PC-9 (cell line): Measurements from ENCODE around the gene TEDC2. TPM values are rescaled to one million over a fixed set of nuclear protein-coding genes. Genes with fewer than 3 reads are reported as not detected.
A peak's percentile ranks its signal among the peaks of the same experiment; 100 is the strongest.

ENCODE experiments used
- BruUV-seq: library from RNA; stranded (reverse); fragments of 400-500 nt; replicated peaks from 2 replicates; lab custom pipeline; 2021; lab: Mats Ljungman, UMichigan
- CTCF ChIA-PET: fragments of 300-600 bp; sonication (Branson Sonifier 250); formaldehyde crosslinking; loops from one replicate; lab custom pipeline; 2022; ENCODE audit warnings: antibody characterized with exemption; lab: Charles Lee
- POLR2A ChIA-PET: fragments of 300-600 bp; sonication (Branson Sonifier 250); formaldehyde crosslinking; loops from one replicate; lab custom pipeline; 2022; ENCODE audit warnings: antibody characterized with exemption; ENCODE audit not compliant: unreplicated experiment; lab: Charles Lee
- DNase-seq, 2 experiments: peaks; one replicate each; pipeline versions ENCODE4 v3.0.0 to v3.0.0-alpha.2; 2015 to 2022; ENCODE audit warnings: mixed read lengths in 1 of 2
- H2AFZ ChIP-seq: fragments of 200-600 bp; sonication (generic); 2 replicates; pipeline ENCODE4 v1.8.1; 2017; ENCODE audit warnings: antibody characterized with exemption
- H3F3A ChIP-seq: fragments of 200-600 bp; sonication (generic); 2 replicates; pipeline ENCODE4 v1.8.1; 2017; ENCODE audit warnings: antibody characterized with exemption, mild to moderate bottlenecking, low read depth; ENCODE audit not compliant: insufficient read depth
- H3K27ac ChIP-seq: fragments of 200-600 bp; sonication (generic); 2 replicates; pipeline ENCODE4 v1.6.1; 2016; ENCODE audit warnings: mixed run types
- H3K27me3 ChIP-seq: fragments of 200-600 bp; sonication (generic); 2 replicates; pipeline ENCODE4 v1.6.1; 2016; ENCODE audit warnings: low read depth, mixed run types; ENCODE audit not compliant: insufficient read depth
- H3K36me3 ChIP-seq: fragments of 200-600 bp; sonication (generic); 2 replicates; pipeline ENCODE4 v1.6.1; 2016; ENCODE audit warnings: low read depth, mixed run types
- H3K4me1 ChIP-seq: fragments of 200-600 bp; sonication (generic); replicated peaks from 2 replicates; pipeline ENCODE4 v1.6.1; 2016; ENCODE audit warnings: mixed run types; ENCODE audit not compliant: insufficient read depth
- H3K4me2 ChIP-seq: fragments of 200-600 bp; sonication (generic); 2 replicates; pipeline ENCODE4 v1.6.1; 2017; ENCODE audit warnings: mixed run types
- H3K4me3 ChIP-seq: fragments of 200-600 bp; sonication (generic); 2 replicates; pipeline ENCODE4 v1.6.1; 2016; ENCODE audit warnings: mixed run types
- H3K79me2 ChIP-seq: fragments of 200-600 bp; sonication (generic); 2 replicates; pipeline ENCODE4 v1.6.1; 2017; ENCODE audit warnings: low read depth, mixed run types
- H3K9me2 ChIP-seq: fragments of 200-600 bp; sonication (generic); 2 replicates; pipeline ENCODE4 v1.8.1; 2017; ENCODE audit warnings: mild to moderate bottlenecking; ENCODE audit not compliant: insufficient read depth
- H3K9me3 ChIP-seq: fragments of 200-600 bp; sonication (generic); 2 replicates; pipeline ENCODE4 v1.8.1; 2016; ENCODE audit warnings: low read depth; ENCODE audit not compliant: insufficient read depth
- H4K20me1 ChIP-seq: fragments of 200-600 bp; sonication (generic); 2 replicates; pipeline ENCODE4 v1.8.1; 2017; ENCODE audit not compliant: insufficient read depth
- CTCF ChIP-seq: fragments of 200-600 bp; sonication (generic); conservative IDR thresholded peaks from 2 replicates; pipeline ENCODE4 v1.6.1; 2017; ENCODE audit warnings: mixed run types, antibody characterized with exemption, mild to moderate bottlenecking, moderate library complexity
- EZH2 ChIP-seq: fragments of 200-600 bp; sonication (generic); IDR thresholded peaks from 2 replicates; pipeline ENCODE4 v1.8.0; 2017; ENCODE audit warnings: antibody characterized with exemption, low read depth
- intact Hi-C: fragments of 100-400 bp; cut with micrococcal nuclease; formaldehyde crosslinking; loops from one replicate; pipeline ENCODE4 v1.10.0; 2022; ENCODE audit not compliant: unreplicated experiment
- total RNA-seq: library from RNA; stranded (reverse); gene quantifications from 2 replicates; pipeline ENCODE4 v1.2.3, GENCODE V29; 2021

The TEDC2 gene
- total RNA-seq, 1 experiment from 2014 or later: 26.3 TPM

- H3F3A ChIP-seq: peaks cover 20% of the 10 kb centered on the region; the same call in 1 of the 2 replicates
- H4K20me1 ChIP-seq: no peaks in the 10 kb centered on the region; the same call in 1 of the 2 replicates
- no peaks in the 10 kb centered on the region for H3K9me2 ChIP-seq
- H3K79me2 ChIP-seq: peaks cover 38% of the 10 kb centered on the region
- H3K4me2 ChIP-seq: peak overlapping the region; percentile 82
- H3K4me1 ChIP-seq: peaks cover 40% of the 10 kb centered on the region
- BruUV-seq: TSS peak; percentile 80
- H3K9me3 ChIP-seq: no peaks in the 10 kb centered on the region
- no peaks in the 10 kb centered on the region; the same call in 1 of the 2 replicates for H3K36me3 ChIP-seq
- peak in 1 of 2 experiments; percentile 63 for DNase-seq
- ChIA-PET POLR2A (interaction anchor here (0.6 kb wide), 1 partner anchor 177 kb away, joined by 3 read pairs; the partner anchor contains the start of gene ECI1), CTCF (interaction anchor here (0.7 kb wide), 1 partner anchor 81 kb away, joined by 5 read pairs; no protein-coding TSS in a partner anchor)
- H3K27me3 ChIP-seq: no peaks in the 10 kb centered on the region
- peak overlapping the region; percentile 99 for H3K4me3 ChIP-seq
- peak overlapping the region; percentile 90 for H2AFZ ChIP-seq
- intact Hi-C loops: loop anchor here (2.0 to 5.0 kb wide), 3 partner anchors 74 to 159 kb away; partner anchors contain the start of genes ABCA3 and RNPS1
- H3K27ac ChIP-seq: no peak overlapping the region
- TF ChIP-seq CTCF (peak; percentile 49; the same call in 1 of the 2 replicates), EZH2 (no peak)
Measured at GRCh38 chr16:2428051-2428783, 31.7 kb upstream of the TEDC2 start.

GRCh38 chr16:2428784-2429033, 31.2 kb upstream of the TEDC2 start:
- Histone ChIP-seq H3K27ac (no peak overlapping the region), H3K4me1 (peaks cover 40% of the 10 kb centered on the region), H3K4me2 (peak overlapping the region; percentile 82), H3K4me3 (peak overlapping the region; percentile 99), H4K20me1 (no peaks in the 10 kb centered on the region; the same call in 1 of the 2 replicates), H3K36me3 (no peaks in the 10 kb centered on the region; the same call in 1 of the 2 replicates), H3K27me3 (no peaks in the 10 kb centered on the region), H3F3A (peaks cover 20% of the 10 kb centered on the region; the same call in 1 of the 2 replicates), H3K9me3 (no peaks in the 10 kb centered on the region), H3K79me2 (peaks cover 40% of the 10 kb centered on the region), H2AFZ (peak overlapping the region; percentile 90), H3K9me2 (no peaks in the 10 kb centered on the region)
- no TSS peak for BruUV-seq
- TF ChIP-seq CTCF (peak; percentile 27; the same call in 1 of the 2 replicates), EZH2 (no peak)
- ChIA-PET POLR2A (no interaction called here), CTCF (interaction anchor here (0.7 kb wide), 1 partner anchor 80 kb away, joined by 5 read pairs; no protein-coding TSS in a partner anchor)
- intact Hi-C loops: loop anchor here (2.0 to 5.0 kb wide), 3 partner anchors 74 to 160 kb away; partner anchors contain the start of genes ABCA3 and RNPS1
- DNase-seq: no peak

GRCh38 chr16:2429034-2429770, 30.7 kb upstream of the TEDC2 start, which contains the start of gene CCNF:
Gene CCNF (plus strand): TSS chr16:2429447. CDS start chr16:2429482, 35 bp downstream.
- peaks cover 40% of the 10 kb centered on the region for H3K4me1 ChIP-seq
- BruUV-seq: no TSS peak
- H3K27me3 ChIP-seq: no peaks in the 10 kb centered on the region
- no peaks in the 10 kb centered on the region; the same call in 1 of the 2 replicates for H3K36me3 ChIP-seq
- TF ChIP-seq CTCF (no peak), EZH2 (no peak)
- peaks cover 40% of the 10 kb centered on the region for H3K79me2 ChIP-seq
- POLR2A ChIA-PET: interaction anchor here (0.6 kb wide), 1 partner anchor 177 kb away, joined by 3 read pairs; no protein-coding TSS in a partner anchor
- H3K9me3 ChIP-seq: no peaks in the 10 kb centered on the region
- peak within 1 kb of the TSS; percentile 87 for H3K4me2 ChIP-seq
- CTCF ChIA-PET: interaction anchor here (0.6 to 0.9 kb wide), 3 partner anchors 29 to 288 kb away, joined by 3 read pairs; no protein-coding TSS in a partner anchor
- intact Hi-C loops: loop anchor here (2.0 to 5.0 kb wide), 3 partner anchors 73 to 160 kb away; partner anchors contain the start of genes ABCA3 and RNPS1
- no peak within 1 kb of the TSS for H3K27ac ChIP-seq
- H3K9me2 ChIP-seq: no peaks in the 10 kb centered on the region
- DNase-seq: peak; percentile 80 to 98
- peaks cover 20% of the 10 kb centered on the region; the same call in 1 of the 2 replicates for H3F3A ChIP-seq
- H3K4me3 ChIP-seq: peak within 1 kb of the TSS; percentile 99
- H4K20me1 ChIP-seq: no peaks in the 10 kb centered on the region; the same call in 1 of the 2 replicates
- peak within 1 kb of the TSS; percentile 91 for H2AFZ ChIP-seq
